Activated T-cell treated with anti-CD3 and anti-CD28 coated beads for 4 hours (primary cell): ENCODE data around the gene USP25.
"Not testable (repeated sequence)": the region's sequence is repeated elsewhere in the genome, so short reads cannot be mapped to it uniquely, and the experiment has no call there.

Experiments used
- DNase-seq: peaks from one replicate; pipeline ENCODE4 v3.0.0-alpha.2; 2020

Gene USP25

DNA sequence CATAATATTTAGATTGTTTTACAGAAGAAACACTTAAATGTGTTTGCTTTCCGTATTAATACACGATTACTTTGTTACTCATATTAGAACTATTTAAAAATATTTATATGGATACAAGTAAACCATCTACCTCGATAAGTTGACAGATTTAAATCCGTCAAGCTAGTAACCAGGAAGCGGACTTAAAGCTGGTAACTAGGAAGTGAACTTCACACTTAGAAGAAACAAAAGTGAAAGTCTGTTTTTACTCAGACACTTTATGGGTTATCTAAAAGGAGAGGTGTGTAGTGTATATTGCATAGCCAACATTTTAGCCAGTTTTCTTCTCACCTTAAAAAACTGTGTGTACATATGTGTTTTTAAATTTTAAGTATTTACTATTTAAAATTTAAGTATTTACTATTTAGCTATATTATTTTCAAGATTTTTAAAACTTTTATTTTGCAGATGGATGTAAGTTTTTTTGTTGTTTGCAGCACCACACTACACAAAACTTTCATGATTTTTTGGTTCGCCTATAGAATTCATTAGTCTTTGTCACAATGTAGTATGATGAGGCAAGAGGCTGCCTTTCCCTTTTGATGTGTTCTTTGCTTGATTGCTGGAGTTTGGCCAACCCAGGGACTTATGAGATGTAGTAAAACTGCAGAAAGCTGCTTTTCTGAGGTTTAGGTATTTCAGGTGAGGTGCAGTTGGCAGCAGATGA is 2.7 kb downstream of the USP25 start:
- no peak for DNase-seq

- no peak for DNase-seq
These were observed 3.2 kb downstream of the USP25 start for GRCh38 chr21:15732996-15733329.

DNA sequence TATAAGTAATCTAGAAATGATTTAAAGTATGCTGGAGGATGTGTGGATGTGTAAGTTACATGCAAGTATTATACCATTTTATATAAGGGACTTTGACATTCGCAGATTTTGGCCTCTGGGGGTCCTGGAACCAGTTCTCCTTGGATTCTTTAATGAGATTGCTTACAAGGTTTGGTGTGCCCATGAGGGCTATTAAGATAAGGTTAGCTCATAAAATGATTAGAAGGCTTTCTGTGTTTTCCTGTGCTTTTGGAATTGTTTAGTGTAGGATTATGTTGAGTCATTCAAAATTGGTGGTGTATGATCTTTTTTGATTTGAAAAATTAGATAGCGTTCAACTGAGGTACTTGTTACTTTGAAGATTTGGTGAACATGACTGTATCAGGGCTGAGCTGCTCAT is 5.6 kb downstream of the USP25 start:
- DNase-seq, result no peak

- DNase-seq, result not testable (repeated sequence)
These were observed 6.1 kb downstream of the USP25 start for GRCh38 chr21:15735931-15736330.

- DNase-seq, result not testable (repeated sequence)
These were observed 9.0 kb downstream of the USP25 start for GRCh38 chr21:15738779-15739178.

- no peak for DNase-seq
These were observed 10.6 kb downstream of the USP25 start for GRCh38 chr21:15740383-15740782.

DNA sequence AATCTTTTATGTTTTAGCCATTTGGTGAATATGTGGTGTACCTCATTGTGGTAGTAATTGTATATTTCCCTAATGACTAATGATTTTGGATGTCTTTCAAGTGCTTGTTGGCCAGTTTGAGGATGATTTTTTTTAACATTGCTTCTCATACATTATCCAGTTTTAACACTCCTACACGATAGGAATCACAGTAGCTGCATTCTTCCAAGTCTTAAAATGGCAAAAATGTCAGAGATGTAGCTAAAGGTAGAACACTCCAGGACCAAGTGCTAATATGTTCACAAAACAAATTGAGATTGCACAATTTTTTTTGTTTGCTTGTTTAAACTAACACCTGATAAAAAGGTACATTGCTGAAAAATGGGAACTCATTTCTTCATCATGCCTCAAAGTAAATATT is 11.7 kb downstream of the USP25 start:
- DNase-seq, result no peak

DNA sequence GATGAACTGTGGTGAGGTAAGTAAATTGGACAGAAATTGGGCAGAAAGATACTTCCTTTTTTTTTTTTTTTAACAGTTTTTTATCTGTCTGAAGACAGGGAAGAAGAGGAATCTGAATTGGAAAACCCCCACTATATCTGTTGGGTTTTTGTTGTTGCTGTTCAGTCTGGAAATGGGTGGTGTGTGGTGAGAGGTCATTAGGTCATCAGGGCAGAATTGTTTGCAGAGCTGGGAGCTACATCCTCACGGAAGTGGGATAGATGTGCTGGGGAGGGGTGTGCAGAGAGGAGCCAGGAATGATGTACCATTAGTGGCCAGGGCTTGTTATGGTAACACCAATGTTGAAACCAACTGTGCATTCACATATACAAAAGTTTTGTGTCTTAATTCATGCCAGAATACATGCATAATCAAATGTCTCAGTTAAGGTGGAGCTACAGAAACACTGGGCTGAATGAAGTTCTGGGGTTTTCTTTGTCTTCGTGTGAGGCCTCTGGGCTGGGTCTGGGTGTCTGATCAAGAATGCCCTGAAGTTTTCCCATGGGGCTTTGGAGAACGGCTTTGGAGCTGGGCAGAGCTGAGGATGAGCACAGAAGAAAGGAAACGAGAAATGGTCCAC is 12.4 kb downstream of the USP25 start:
- no peak for DNase-seq

DNA sequence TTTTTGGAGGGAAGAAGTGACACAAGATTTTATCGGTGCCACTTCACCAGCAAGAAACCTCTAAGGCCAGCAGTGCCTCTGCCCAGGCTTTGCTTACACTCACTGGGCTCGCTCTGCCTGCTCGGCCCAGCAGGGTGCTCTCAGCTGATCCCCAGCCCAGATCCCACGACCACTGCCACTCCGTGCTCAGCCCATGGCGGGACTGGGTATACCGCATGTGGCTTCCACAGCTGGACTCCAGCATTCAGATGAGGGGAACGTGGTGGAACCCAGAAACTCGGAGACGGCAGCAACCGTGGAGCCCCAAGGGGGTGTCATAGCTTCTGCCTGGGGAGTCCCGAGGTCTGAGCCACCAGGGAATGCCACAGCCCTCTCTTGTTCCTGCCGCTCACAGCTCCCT is 12.9 kb downstream of the USP25 start:
- DNase-seq, result no peak

DNA sequence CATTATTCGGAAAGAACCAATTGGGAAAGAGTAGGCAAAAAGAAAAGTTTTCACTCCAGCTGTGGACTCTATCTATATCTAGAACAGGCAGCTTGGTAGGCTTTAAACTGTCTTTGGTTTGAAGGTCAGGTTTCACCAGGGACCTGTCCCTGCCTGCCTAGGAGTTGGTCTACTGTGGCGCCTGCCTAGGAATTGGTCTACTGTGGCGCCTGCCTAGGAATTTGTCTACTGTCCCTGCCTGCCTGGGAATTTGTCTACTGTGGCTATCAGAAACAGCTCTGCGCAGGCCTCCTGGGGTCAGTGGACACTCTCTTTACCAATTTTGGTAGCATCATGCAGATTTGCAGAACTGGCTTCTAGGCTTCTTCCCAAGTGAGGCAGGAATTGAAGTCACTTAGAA is 13.8 kb downstream of the USP25 start:
- DNase-seq, result no peak

DNA sequence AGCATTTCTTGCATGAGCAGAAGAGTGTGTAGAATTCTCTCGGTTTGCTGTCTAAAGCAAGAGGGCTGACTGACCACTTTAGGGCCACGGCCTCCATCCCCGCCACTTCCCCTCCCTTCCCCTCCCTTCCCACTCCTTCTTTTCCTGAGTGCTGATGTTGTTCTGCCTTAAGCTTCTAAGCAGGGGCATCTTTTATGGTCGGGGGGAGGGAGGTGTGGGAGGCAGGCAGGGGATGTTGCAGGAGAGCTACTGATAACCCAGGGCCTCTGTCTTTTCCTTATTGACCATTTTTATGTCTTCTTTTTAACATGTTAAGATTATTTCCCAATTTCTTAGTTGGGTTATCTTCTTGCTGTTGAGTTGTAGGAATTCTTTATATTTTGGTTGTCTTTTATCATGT is 15.1 kb downstream of the USP25 start:
- no peak for DNase-seq

DNA sequence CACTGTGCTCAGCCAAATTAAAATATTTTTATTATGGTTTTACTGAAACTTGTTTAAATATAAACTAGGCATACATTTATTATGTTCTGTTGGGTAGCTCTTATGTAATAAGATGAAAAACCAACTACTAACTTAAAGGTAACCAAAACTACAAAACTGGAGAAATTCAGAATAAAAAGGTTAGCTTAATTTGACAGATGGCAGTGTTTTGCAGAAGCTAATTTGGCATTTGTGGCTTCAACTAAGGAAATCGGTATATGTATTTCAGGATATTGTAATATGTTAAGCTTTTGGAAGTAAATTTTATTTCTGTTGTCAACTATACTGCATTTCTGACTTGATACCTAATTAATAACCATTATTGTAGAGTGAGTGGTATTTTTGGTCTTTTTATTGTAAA is 18.8 kb downstream of the USP25 start:
- no peak for DNase-seq

- DNase-seq, result no peak
These were observed 19.5 kb downstream of the USP25 start for GRCh38 chr21:15749082-15749860.

- DNase-seq, result no peak
These were observed 20.0 kb downstream of the USP25 start for GRCh38 chr21:15749861-15750159.

GRCh38 chr21:15751037-15751436 is 21.3 kb downstream of the USP25 start:
- no peak for DNase-seq

DNA sequence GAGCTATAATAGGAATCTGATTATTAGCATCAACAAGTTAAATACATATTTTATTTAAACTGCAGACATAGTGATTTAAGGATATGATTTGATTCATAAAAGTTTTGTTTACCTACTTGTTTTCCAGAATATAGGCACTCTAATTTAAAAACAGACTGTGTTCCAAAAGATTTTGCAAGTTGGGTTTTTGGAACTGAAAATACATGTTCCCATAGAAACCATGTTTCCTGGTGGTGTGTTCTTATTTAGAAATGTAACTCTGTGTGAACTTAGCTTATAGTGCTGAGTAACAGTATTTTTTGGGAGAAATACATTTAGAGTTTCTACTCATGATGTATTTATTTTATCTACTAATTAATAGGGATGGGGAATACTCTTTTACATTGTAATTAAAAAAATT is 21.8 kb downstream of the USP25 start:
- no peak for DNase-seq

GRCh38 chr21:15752763-15753407 is 23.1 kb downstream of the USP25 start:
- no peak for DNase-seq

DNA sequence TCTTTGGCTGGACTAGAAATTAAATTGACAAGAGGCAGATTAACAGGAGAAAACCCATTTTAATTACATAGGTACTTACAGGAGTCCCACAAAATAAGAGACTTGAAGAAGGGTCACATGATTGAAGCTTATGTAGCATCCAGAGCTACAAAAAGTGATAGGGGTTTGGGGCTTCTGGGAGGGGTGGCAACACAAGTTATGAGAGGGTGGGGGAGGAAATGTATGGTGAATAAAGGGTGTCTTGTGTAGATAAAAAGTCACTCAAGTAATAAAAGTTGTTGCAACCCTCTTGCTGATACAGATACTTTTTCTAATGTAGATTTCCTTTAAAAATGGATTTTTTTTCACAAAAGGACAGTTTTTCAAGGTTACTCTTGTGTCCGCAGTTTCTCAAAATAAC is 24.0 kb downstream of the USP25 start:
- no peak for DNase-seq

- no peak for DNase-seq
These were observed 24.9 kb downstream of the USP25 start for GRCh38 chr21:15754640-15755039.

- no peak for DNase-seq
These were observed 25.3 kb downstream of the USP25 start for GRCh38 chr21:15755125-15755524.

GRCh38 chr21:15759469-15759868 is 29.7 kb downstream of the USP25 start:
- DNase-seq, result no peak

GRCh38 chr21:15761507-15762100 is 31.8 kb downstream of the USP25 start:
- DNase-seq, result no peak

DNA sequence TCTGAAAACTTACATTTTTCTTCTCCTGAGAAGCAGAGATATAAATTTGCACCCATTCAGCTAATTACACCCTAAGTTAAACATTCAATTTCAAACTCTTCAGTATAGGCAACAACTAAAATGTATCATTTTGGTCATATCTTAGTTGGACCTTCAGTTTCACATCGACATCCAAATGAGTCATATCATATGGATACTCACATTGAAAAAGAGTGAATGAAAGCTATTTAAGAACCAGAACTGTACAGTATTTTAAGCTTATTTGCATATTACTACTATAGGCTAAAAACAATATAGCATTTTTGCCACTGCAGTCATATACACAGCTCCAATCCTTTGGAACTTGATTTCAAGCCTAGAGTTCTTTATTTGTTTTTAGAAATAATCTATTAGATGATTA is 33.6 kb downstream of the USP25 start:
- no peak for DNase-seq

DNA sequence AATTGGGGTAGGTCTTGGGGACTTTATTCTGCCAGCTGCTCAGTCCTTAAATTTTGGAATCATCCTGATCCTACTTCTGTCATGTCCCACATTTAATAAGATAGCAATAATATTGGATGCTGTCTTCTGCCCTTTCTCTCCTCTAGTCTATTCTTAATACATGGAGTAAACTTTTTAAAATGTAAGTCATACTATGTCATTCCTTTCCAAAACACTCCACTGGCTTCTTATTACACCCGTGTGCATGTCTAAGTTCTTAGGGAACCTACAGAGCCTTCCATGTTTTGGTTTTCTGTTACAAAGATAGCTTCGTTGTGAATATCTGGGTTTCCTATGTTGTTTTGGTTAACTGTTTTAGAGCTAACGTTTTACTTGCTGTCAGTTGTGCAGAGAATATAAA is 35.1 kb downstream of the USP25 start:
- no peak for DNase-seq
